ENCODE measurements around the gene ZNF215. TPM values are rescaled to one million over a fixed set of nuclear protein-coding genes. Genes with fewer than 3 reads are reported as not detected.
A peak's percentile ranks its signal among the peaks of the same experiment; 100 is the strongest.

Gene ZNF215
- total RNA-seq, 1 donor from 2014 or later = 2.9 TPM

- no peak for TF ChIP-seq CTCF (IDR thresholded peaks at IDR 0.05; ENCODE audit: insufficient read depth, low read depth, low read length)
- TF ChIP-seq EZH2 (IDR thresholded peaks at IDR 0.05; ENCODE audit: insufficient read depth, low read length) = no peak
- FAIRE-seq (no peak), DNase-seq (ENCODE audit: low read depth) (no peak)
- H3K27ac Mint-ChIP-seq (ENCODE audit: unreplicated experiment) = no peak overlapping the region
- no peaks in the 10 kb centered on the region for H3K36me3 Mint-ChIP-seq (ENCODE audit: low read depth, unreplicated experiment)
- H3K9ac ChIP-seq (ENCODE audit: low read length) = no peak overlapping the region
- H3K27me3 Mint-ChIP-seq (ENCODE audit: low read depth, unreplicated experiment) = no peaks in the 10 kb centered on the region
- H3K9me3 ChIP-seq (ENCODE audit: insufficient read depth, low read depth, low read length) = no peaks in the 10 kb centered on the region
- H3K36me3 ChIP-seq (ENCODE audit: insufficient read depth, low read length) = peaks cover under 1% of the 10 kb centered on the region
- peaks cover 13% of the 10 kb centered on the region for H3K4me1 ChIP-seq (ENCODE audit: insufficient read depth, low read length)
- H3K4me2 ChIP-seq (ENCODE audit: low read length) = no peak overlapping the region
- H3K4me1 Mint-ChIP-seq (ENCODE audit: low read depth, unreplicated experiment) = peaks cover 23% of the 10 kb centered on the region
- H3K79me2 ChIP-seq (ENCODE audit: insufficient read depth, low read length) = no peaks in the 10 kb centered on the region
- no peaks in the 10 kb centered on the region for H4K20me1 ChIP-seq (ENCODE audit: insufficient read depth, low read length)
- no peak overlapping the region for H3K27ac ChIP-seq (ENCODE audit: low read depth, low read length)
- H3K9me3 Mint-ChIP-seq (ENCODE audit: unreplicated experiment) = no peaks in the 10 kb centered on the region
- no peak overlapping the region for H2AFZ ChIP-seq (ENCODE audit: low read depth, low read length)
- H3K27me3 ChIP-seq (ENCODE audit: insufficient read depth, low read length) = no peaks in the 10 kb centered on the region
- no peak overlapping the region for H3K4me3 Mint-ChIP-seq (ENCODE audit: unreplicated experiment)
- no peak overlapping the region for H3K4me3 ChIP-seq (ENCODE audit: insufficient read depth, low read depth, low read length)
These were observed 69.5 kb downstream of the ZNF215 start for GRCh38 chr11:6995703-6996102.

- Mint-ChIP-seq H3K36me3 (ENCODE audit: low read depth, unreplicated experiment) (no peaks in the 10 kb centered on the region), H3K4me3 (ENCODE audit: unreplicated experiment) (no peak overlapping the region), H3K9me3 (ENCODE audit: unreplicated experiment) (no peaks in the 10 kb centered on the region), H3K4me1 (ENCODE audit: low read depth, unreplicated experiment) (no peaks in the 10 kb centered on the region), H3K27ac (ENCODE audit: unreplicated experiment) (no peak overlapping the region), H3K27me3 (ENCODE audit: low read depth, unreplicated experiment) (no peaks in the 10 kb centered on the region)
- no peak overlapping the region for H2AFZ ChIP-seq (ENCODE audit: low read depth, low read length)
- no peaks in the 10 kb centered on the region for H3K27me3 ChIP-seq (ENCODE audit: insufficient read depth, low read length)
- no peak for TF ChIP-seq CTCF (IDR thresholded peaks at IDR 0.05; ENCODE audit: insufficient read depth, low read depth, low read length)
- no peak for TF ChIP-seq EZH2 (IDR thresholded peaks at IDR 0.05; ENCODE audit: insufficient read depth, low read length)
- H4K20me1 ChIP-seq (ENCODE audit: insufficient read depth, low read length) = no peaks in the 10 kb centered on the region
- no peaks in the 10 kb centered on the region for H3K4me1 ChIP-seq (ENCODE audit: insufficient read depth, low read length)
- peak; percentile 14 for DNase-seq (ENCODE audit: low read depth)
- no peaks in the 10 kb centered on the region for H3K79me2 ChIP-seq (ENCODE audit: insufficient read depth, low read length)
- no peak overlapping the region for H3K9ac ChIP-seq (ENCODE audit: low read length)
- no peak overlapping the region for H3K4me3 ChIP-seq (ENCODE audit: insufficient read depth, low read depth, low read length)
- FAIRE-seq = no peak
- peak overlapping the region; percentile 69 for H3K4me2 ChIP-seq (ENCODE audit: low read length)
- no peaks in the 10 kb centered on the region for H3K9me3 ChIP-seq (ENCODE audit: insufficient read depth, low read depth, low read length)
- H3K27ac ChIP-seq (ENCODE audit: low read depth, low read length) = no peak overlapping the region
- peaks cover 4% of the 10 kb centered on the region for H3K36me3 ChIP-seq (ENCODE audit: insufficient read depth, low read length)
These were observed 78.3 kb downstream of the ZNF215 start for GRCh38 chr11:7004482-7004881.

Other genes starting within 250 kb of the ZNF215 start
- 89.2 and 89.9 TPM in 2 replicates for gene MRPL17, start 243.1 kb upstream of the ZNF215 start, total RNA-seq
- gene OR2AG2, start 154.4 kb upstream of the ZNF215 start, total RNA-seq = 0.07 and 0.27 TPM in 2 replicates
- gene OR2AG1, start 143.4 kb upstream of the ZNF215 start, total RNA-seq = not detected in 2 replicates
- 0.09 TPM in 1 of 2 replicates, not detected in the other for gene OR6A2, start 126.7 kb upstream of the ZNF215 start, total RNA-seq
- gene OR10A5, start 80.7 kb upstream of the ZNF215 start, total RNA-seq = not detected in 2 replicates
- gene OR10A2, start 63.4 kb upstream of the ZNF215 start, total RNA-seq = not detected in 2 replicates
- not detected in 2 replicates for gene OR10A4, start 49.8 kb upstream of the ZNF215 start, total RNA-seq
- 0.39 TPM in 1 of 2 replicates, not detected in the other for gene OR2D2, start 33.9 kb upstream of the ZNF215 start, total RNA-seq
- gene OR2D3, start 5.4 kb upstream of the ZNF215 start, total RNA-seq = not detected in 2 replicates
- gene ZNF214, start 93.9 kb downstream of the ZNF215 start, total RNA-seq = 0.93 and 0.94 TPM in 2 replicates
- gene NLRP14, start 94.1 kb downstream of the ZNF215 start, total RNA-seq = not detected in 2 replicates
- gene RBMXL2, start 162.6 kb downstream of the ZNF215 start, total RNA-seq = not detected in 2 replicates